GM12801 (cell line): ENCODE data around the gene MSI2.

Experiments
- CTCF ChIP-seq: IDR thresholded peaks from one replicate; pipeline ENCODE4 v1.5.1; 2011; ENCODE audit warnings: control low read depth; ENCODE audit not compliant: insufficient read length; ENCODE audit errors: extremely low read depth

The MSI2 gene

GRCh38 chr17:57457188-57457587 lies 200.9 kb downstream of the MSI2 start:
- no peak for TF ChIP-seq CTCF

DNA sequence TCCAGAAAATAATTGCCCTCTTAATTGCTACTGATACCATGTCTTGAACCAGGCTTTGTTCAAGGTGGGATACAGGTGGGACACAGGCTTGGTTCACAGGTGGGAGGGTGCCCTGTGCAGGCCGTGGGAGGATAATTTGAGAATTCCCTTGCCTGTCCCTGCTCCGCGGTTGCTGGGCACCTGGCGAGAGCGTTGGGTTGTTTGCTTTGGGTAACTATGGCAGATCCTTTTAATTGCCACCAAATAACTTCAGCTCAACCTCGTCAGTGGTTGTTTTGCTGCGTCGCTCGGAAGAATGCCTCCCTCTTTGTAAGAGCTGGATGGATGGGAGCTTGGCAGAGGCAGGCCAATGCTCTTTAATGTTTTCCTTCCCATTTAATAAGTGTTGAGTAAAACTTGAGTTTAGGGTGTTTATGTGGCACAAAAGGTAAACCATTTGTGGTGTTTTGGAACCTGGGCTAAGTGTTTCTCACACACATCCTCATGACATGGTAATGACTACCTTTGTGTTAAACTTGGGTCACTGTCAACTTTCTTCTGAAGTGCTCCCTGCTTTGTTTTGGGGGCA lies 202.5 kb downstream of the MSI2 start:
- TF ChIP-seq CTCF, result no peak

DNA sequence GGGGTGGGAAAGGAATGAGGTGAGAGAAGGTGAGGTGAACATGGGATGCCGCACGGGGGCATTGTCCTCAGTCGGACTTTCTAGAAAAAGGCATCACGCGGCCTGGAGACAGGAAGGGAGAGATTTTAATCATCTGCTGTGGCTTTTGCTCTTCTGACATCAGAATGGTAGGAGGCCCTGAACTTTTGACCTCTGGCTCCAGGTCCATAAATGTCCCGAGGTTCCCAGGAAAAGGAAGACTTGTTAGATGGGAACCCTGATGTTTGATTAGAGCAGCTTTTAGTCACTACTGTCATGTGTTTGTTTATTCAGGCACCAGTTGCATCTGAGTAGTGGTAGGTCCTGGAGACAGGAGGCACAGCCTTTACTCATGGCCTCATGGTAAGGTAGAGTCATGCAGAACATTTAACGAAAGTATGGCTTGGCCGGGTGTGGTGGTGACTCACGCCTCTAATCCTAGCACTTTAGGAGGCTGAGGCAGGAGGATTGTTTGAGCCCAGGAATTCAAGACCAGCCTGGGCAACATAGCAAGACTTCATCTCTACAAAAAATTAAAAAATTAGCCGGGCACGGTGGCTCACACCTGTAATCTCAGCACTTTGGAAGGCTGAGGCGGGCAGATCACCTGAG lies 203.1 kb downstream of the MSI2 start:
- no peak for TF ChIP-seq CTCF

- TF ChIP-seq CTCF, result no peak
These were observed 204.8 kb downstream of the MSI2 start for GRCh38 chr17:57461082-57461481.

- no peak for TF ChIP-seq CTCF
These were observed 205.8 kb downstream of the MSI2 start for GRCh38 chr17:57462007-57462579.

DNA sequence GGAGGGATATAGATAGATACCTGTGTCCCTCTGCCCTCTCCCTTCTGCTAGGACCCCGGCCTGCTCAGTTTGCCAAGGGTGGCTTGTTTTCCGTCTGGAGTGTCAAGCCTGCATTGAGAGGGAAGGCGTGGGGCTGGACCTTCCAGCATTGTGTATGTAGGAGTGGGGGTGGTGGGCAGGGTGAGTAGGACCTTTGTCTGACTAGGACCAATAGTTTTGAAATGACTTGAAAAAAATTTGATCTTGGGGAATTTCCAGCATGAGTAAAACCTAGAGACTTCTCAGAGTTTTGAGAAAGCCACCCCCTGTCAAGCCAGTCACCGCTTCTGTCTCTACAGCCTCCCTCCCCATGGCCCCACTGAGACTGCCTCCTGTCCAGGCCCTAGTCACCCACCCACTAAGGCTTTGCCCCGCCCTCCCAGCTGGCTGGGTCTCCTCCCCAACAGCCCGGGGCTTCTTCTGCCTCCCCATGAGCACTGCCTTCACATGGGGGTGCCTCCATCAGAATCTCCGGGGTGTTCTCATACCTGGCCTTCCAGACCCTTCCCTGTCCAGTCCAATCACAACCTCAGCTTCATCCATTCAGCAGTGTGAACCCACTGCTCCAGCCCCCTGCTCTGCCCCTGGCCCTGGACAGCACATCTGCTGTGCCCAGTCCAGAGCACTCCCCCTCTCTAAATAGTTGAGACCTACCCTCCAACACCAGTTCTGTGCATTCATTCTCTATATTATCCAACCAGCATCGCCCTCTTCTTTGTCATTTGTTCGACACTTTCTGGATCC lies 207.0 kb downstream of the MSI2 start:
- no peak for TF ChIP-seq CTCF

DNA sequence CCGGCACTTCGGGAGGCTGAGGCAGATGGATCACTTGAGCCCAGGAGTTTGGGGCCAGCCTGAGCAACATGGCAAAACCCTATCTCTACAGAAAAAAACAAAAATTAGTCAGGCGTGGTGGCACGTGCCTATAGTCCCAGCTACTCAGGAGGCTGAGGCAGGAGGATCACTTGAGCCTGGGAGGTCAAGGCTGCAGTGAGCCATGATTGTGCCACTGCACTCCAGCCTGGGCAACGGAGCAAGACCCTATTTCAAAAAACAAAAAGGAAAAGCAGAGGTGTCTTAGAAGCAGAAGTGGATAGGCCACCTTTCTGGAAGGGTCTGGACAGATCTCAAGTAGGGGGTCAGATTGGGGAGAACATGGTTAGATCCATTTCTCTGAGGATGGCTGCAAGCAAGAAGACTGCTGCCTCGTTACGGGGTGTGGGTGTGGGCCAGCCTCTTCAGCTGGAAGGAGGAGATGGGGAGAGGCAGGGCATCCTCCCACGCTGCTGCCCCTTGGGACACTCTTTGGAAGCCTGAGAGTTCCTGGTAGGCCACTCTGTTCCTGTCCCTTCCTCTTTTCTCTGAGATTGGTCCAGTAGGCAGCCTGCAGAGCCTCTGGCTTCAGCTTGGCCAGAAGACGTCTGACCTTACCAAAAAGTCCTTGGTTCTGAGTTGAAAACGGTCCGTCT lies 208.0 kb downstream of the MSI2 start:
- no peak for TF ChIP-seq CTCF
